Endothelial cell of umbilical vein (primary cell): Measurements from ENCODE around the gene CNTFR. TPM values are rescaled to one million over a fixed set of nuclear protein-coding genes. Genes with fewer than 3 reads are reported as not detected.

Source experiments
- BruUV-seq: library from RNA; stranded (reverse); fragments of 400-500 nt; replicated peaks from 2 replicates; lab custom pipeline; 2021; lab: Mats Ljungman, UMichigan
- CTCF ChIA-PET: fragments of 300-600, 350-600 bp; sonication (Branson Sonifier 250); formaldehyde crosslinking; loops from one replicate; lab custom pipeline; 2021; ENCODE audit warnings: antibody characterized with exemption, inconsistent platforms; lab: Charles Lee
- POLR2A ChIA-PET: fragments of 300-600, 350-600 bp; sonication (Branson Sonifier 250); formaldehyde crosslinking; loops from one replicate; lab custom pipeline; 2021; ENCODE audit warnings: antibody characterized with exemption, inconsistent platforms; lab: Charles Lee
- DNase-seq: peaks from one replicate; pipeline ENCODE4 v3.0.0-alpha.2; 2011; ENCODE audit warnings: low read depth, low spot score
- FAIRE-seq: peaks from 2 replicates; lab custom pipeline; 2011; peaks lifted over from hg19 to GRCh38; lab: Jason Lieb, UNC
- H2AFZ ChIP-seq: 2 replicates; pipeline ENCODE4 v1.6.0; 2012; ENCODE audit warnings: low read depth, low read length, control low read depth, inconsistent platforms
- H3K27ac ChIP-seq: 2 replicates; pipeline ENCODE4 v1.5.1; 2011; ENCODE audit warnings: low read depth, mild to moderate bottlenecking, control low read depth, low read length, moderate library complexity; ENCODE audit not compliant: insufficient read depth
- H3K27me3 ChIP-seq, 2 experiments: 2 replicates each; pipeline versions ENCODE4 v1.6.0 to v1.6.1; 2011; ENCODE audit warnings: low read length in 2 of 2, mixed read lengths in 1 of 2; ENCODE audit not compliant: control insufficient read depth in 2 of 2, insufficient read depth in 2 of 2
- H3K36me3 ChIP-seq, 2 experiments: 2 replicates in 1 of 2; 3 replicates in 1 of 2; pipeline ENCODE4 v1.5.1; 2011; ENCODE audit warnings: low read length in 2 of 2, mild to moderate bottlenecking in 1 of 2, moderate library complexity in 1 of 2; ENCODE audit not compliant: control insufficient read depth in 2 of 2, insufficient read depth in 2 of 2; ENCODE audit errors: extremely low read depth in 1 of 2
- H3K4me1 ChIP-seq: 3 replicates; pipeline ENCODE4 v1.5.1; 2011; ENCODE audit warnings: mild to moderate bottlenecking, low read length; ENCODE audit not compliant: control insufficient read depth, insufficient read depth; ENCODE audit errors: extremely low read depth
- H3K4me2 ChIP-seq: 2 replicates; pipeline ENCODE4 v1.6.1; 2011; ENCODE audit warnings: low read length, control low read depth, mixed read lengths; ENCODE audit not compliant: insufficient read depth
- H3K4me3 ChIP-seq, 3 experiments: fragments of 200-600 bp in 1 of 3; sonication (generic), shearing (Covaris generic) in 1 of 3; replicated peaks in 1 of 3; 2 replicates each; pipeline ENCODE4 v1.5.1; 2011 to 2016; ENCODE audit warnings: control low read depth in 3 of 3, low read length in 3 of 3, mild to moderate bottlenecking in 2 of 3, inconsistent platforms in 1 of 3, low read depth in 1 of 3, moderate library complexity in 1 of 3; ENCODE audit not compliant: insufficient read depth in 1 of 3
- H3K79me2 ChIP-seq: 2 replicates; pipeline ENCODE4 v1.6.0; 2012; ENCODE audit warnings: low read length, inconsistent platforms; ENCODE audit not compliant: control insufficient read depth, insufficient read depth
- H3K9ac ChIP-seq: replicated peaks from 2 replicates; pipeline ENCODE3; 2011; ENCODE audit warnings: low read length, control low read depth; ENCODE audit not compliant: insufficient read depth; ENCODE audit errors: extremely low read depth
- H3K9me1 ChIP-seq: replicated peaks from 3 replicates; pipeline ENCODE4 v1.6.0; 2011; ENCODE audit warnings: mild to moderate bottlenecking, low read length; ENCODE audit not compliant: control insufficient read depth, insufficient read depth; ENCODE audit errors: extremely low read depth
- H3K9me3 ChIP-seq: replicated peaks from 2 replicates; pipeline ENCODE4 v1.5.1; 2012; ENCODE audit warnings: low read length, inconsistent platforms; ENCODE audit not compliant: control insufficient read depth, insufficient read depth
- H4K20me1 ChIP-seq: replicated peaks from 2 replicates; pipeline ENCODE3; 2011; ENCODE audit warnings: mild to moderate bottlenecking, low read length; ENCODE audit not compliant: control insufficient read depth, insufficient read depth; ENCODE audit errors: extremely low read depth
- CTCF ChIP-seq, 2 donors: IDR thresholded peaks; 1 replicate in 1 of 2; 2 replicates in 1 of 2; pipeline ENCODE4 v1.5.1; 2011; ENCODE audit warnings: low read length in 2 of 2, mild to moderate bottlenecking in 2 of 2, moderate library complexity in 2 of 2, control low read depth in 1 of 2, inconsistent platforms in 1 of 2, low read depth in 1 of 2; ENCODE audit not compliant: insufficient read depth in 1 of 2; ENCODE audit errors: extremely low read depth in 1 of 2
- EZH2 ChIP-seq: IDR thresholded peaks from 2 replicates; pipeline ENCODE4 v1.6.1; 2012; ENCODE audit warnings: borderline replicate concordance, low read depth, mild to moderate bottlenecking, moderate library complexity, low read length, inconsistent platforms; ENCODE audit not compliant: severe bottlenecking
- FOS ChIP-seq: IDR thresholded peaks from 2 replicates; pipeline ENCODE4 v1.6.1; 2011; ENCODE audit warnings: mild to moderate bottlenecking, low read length, moderate library complexity, borderline replicate concordance; ENCODE audit not compliant: insufficient read depth
- GATA2 ChIP-seq: IDR thresholded peaks from 2 replicates; pipeline ENCODE4 v1.7.0; 2011; ENCODE audit warnings: low read depth, mild to moderate bottlenecking, moderate library complexity, mixed read lengths, low read length; ENCODE audit not compliant: insufficient read length, insufficient read depth
- JUN ChIP-seq: IDR thresholded peaks from 2 replicates; pipeline ENCODE4 v1.6.1; 2011; ENCODE audit warnings: borderline replicate concordance, low read depth; ENCODE audit not compliant: insufficient read length, insufficient read depth
- MAX ChIP-seq: IDR thresholded peaks from 2 replicates; pipeline ENCODE4 v1.6.1; 2011; ENCODE audit not compliant: insufficient read depth, insufficient read length
- MYC ChIP-seq: IDR thresholded peaks from one replicate; pipeline ENCODE4 v1.6.1; 2011; ENCODE audit warnings: mild to moderate bottlenecking, low read depth, low read length
- POLR2A ChIP-seq: IDR thresholded peaks from 2 replicates; pipeline ENCODE4 v1.6.1; 2012; ENCODE audit warnings: low read depth, mild to moderate bottlenecking, control low read depth, low read length
- POLR2AphosphoS5 ChIP-seq: IDR thresholded peaks from 2 replicates; pipeline ENCODE4 v1.6.1; 2012; ENCODE audit warnings: low read depth, mild to moderate bottlenecking, control low read depth, low read length, moderate library complexity; ENCODE audit not compliant: insufficient read depth
- dilution Hi-C: fragments of 300-500 bp; cut with MboI; formaldehyde crosslinking; loops from one replicate; pipeline ENCODE4 v1.15.0; 2019; ENCODE audit warnings: low sequenced_read_pairs; ENCODE audit not compliant: extremely low pct_ligation_motif_present
- intact Hi-C: fragments of 100-400 bp; cut with micrococcal nuclease; formaldehyde crosslinking; loops from one replicate; pipeline ENCODE4 v1.10.0; 2022
- polyA plus RNA-seq, 4 experiments: library from polyadenylated mRNA; depleted of rRNA in 3 of 4; stranded (reverse) in 3 of 4; unstranded in 1 of 4; fragments of >200 nt; gene quantifications; 2 replicates each; pipeline versions ENCODE4 v1.2.1 to v1.2.3, GENCODE V29; 2011 to 2012; ENCODE audit warnings: missing spikeins in 1 of 4
- total RNA-seq: library from RNA; stranded (reverse); gene quantifications from 2 replicates; pipeline ENCODE4 v1.2.3, GENCODE V29; 2021

The CNTFR gene
- total and polyA plus RNA-seq, 2 donors (not counting 3 experiments of a cell fraction or from before 2014, with no cell fraction given): not detected

- no peaks in the 10 kb centered on the region for H3K79me2 ChIP-seq
- H3K4me1 ChIP-seq: peaks cover 3% of the 10 kb centered on the region
- H2AFZ ChIP-seq: no peak overlapping the region
- H3K4me2 ChIP-seq: no peak overlapping the region
- H3K9me3 ChIP-seq: no peaks in the 10 kb centered on the region
- no peaks in the 10 kb centered on the region for H3K36me3 ChIP-seq
- no peak overlapping the region for H3K9ac ChIP-seq
- TF ChIP-seq GATA2: no peak
- TF ChIP-seq MAX: no peak
- no peak for TF ChIP-seq JUN
- H3K27ac ChIP-seq: no peak overlapping the region
- ChIA-PET CTCF (no interaction called here), POLR2A (no interaction called here)
- dilution Hi-C loops (no loop called here), intact Hi-C loops (no loop called here)
- no peak for DNase-seq
- H3K9me1 ChIP-seq: no peaks in the 10 kb centered on the region
- BruUV-seq: no TSS peak
- H3K27me3 ChIP-seq: peaks cover 3 to 20% of the 10 kb centered on the region in 2 experiments
- H3K4me3 ChIP-seq: no peak overlapping the region
- no peaks in the 10 kb centered on the region for H4K20me1 ChIP-seq
- FAIRE-seq: no peak
These were observed 63.5 kb downstream of the CNTFR start for GRCh38 chr9:34526026-34526425.

- Histone ChIP-seq H3K9me3 (no peaks in the 10 kb centered on the region), H2AFZ (no peak overlapping the region), H4K20me1 (no peaks in the 10 kb centered on the region), H3K4me1 (peaks cover 3% of the 10 kb centered on the region), H3K79me2 (no peaks in the 10 kb centered on the region), H3K9ac (no peak overlapping the region), H3K36me3 (no peaks in the 10 kb centered on the region), H3K9me1 (no peaks in the 10 kb centered on the region), H3K4me2 (no peak overlapping the region), H3K27me3 (peaks cover 6 to 22% of the 10 kb centered on the region in 2 experiments), H3K27ac (no peak overlapping the region), H3K4me3 (no peak overlapping the region)
- no TSS peak for BruUV-seq
- dilution Hi-C loops (loop anchor here (25.0 kb wide), 1 partner anchor 112 kb away; no protein-coding TSS in a partner anchor), intact Hi-C loops (no loop called here)
- TF ChIP-seq MYC: no peak
- no peak for TF ChIP-seq CTCF (IDR thresholded peaks at IDR 0.05; ENCODE audit: extremely low read depth in 1 of 2, insufficient read depth in 1 of 2, low read depth in 1 of 2, low read length in 2 of 2)
- no peak for TF ChIP-seq GATA2
- no peak for TF ChIP-seq MAX
- no peak for TF ChIP-seq FOS
- no peak for TF ChIP-seq POLR2AphosphoS5
- no peak for TF ChIP-seq JUN
- TF ChIP-seq POLR2A: no peak
- no peak for TF ChIP-seq EZH2
- DNase-seq (no peak), FAIRE-seq (no peak)
- ChIA-PET POLR2A (no interaction called here), CTCF (interaction anchor here (0.6 to 3.0 kb wide), 5 partner anchors 10 to 120 kb away, joined by 3 to 10 read pairs (median 6); no protein-coding TSS in a partner anchor)
These were observed 65.2 kb downstream of the CNTFR start for GRCh38 chr9:34524349-34524748.
